ENCODE results near the gene NHSL2.

DNA sequence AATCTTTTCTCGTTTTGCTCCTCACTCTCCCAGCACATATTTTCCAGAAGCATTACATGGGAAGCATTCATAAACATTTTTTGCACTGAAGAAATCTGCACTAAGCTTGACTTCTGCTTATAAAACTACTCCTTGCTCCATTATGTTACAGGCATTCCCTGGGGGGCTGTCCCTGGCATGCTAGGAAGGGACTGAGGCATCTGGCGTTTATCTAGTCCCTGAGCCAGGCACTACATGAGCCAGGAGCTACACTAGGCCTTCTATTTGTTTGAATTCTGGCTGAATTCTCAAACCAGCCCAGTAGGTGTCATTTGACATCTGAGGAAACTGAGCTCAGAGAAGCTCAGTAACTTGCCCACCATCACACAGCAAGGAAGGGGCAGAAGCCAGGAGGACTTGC lies 43.3 kb downstream of the NHSL2 start:
- TF ChIP-seq, protein P1, sequence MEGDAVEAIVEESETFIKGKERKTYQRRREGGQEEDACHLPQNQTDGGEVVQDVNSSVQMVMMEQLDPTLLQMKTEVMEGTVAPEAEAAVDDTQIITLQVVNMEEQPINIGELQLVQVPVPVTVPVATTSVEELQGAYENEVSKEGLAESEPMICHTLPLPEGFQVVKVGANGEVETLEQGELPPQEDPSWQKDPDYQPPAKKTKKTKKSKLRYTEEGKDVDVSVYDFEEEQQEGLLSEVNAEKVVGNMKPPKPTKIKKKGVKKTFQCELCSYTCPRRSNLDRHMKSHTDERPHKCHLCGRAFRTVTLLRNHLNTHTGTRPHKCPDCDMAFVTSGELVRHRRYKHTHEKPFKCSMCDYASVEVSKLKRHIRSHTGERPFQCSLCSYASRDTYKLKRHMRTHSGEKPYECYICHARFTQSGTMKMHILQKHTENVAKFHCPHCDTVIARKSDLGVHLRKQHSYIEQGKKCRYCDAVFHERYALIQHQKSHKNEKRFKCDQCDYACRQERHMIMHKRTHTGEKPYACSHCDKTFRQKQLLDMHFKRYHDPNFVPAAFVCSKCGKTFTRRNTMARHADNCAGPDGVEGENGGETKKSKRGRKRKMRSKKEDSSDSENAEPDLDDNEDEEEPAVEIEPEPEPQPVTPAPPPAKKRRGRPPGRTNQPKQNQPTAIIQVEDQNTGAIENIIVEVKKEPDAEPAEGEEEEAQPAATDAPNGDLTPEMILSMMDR (conservative IDR thresholded peaks at IDR 0.05; ENCODE audit: low read depth, low read length) = no peak
- TF ChIP-seq EZH2phosphoT487 (IDR thresholded peaks at IDR 0.05; ENCODE audit: borderline replicate concordance, low read length) = no peak
- TF ChIP-seq EZH2 (IDR thresholded peaks at IDR 0.05; ENCODE audit: low read length, unreplicated experiment) = no peak
